ENCODE results near the gene NTM. TPM values are rescaled to one million over a fixed set of nuclear protein-coding genes. Genes with fewer than 3 reads are reported as not detected.

Gene NTM
- total and polyA plus RNA-seq, 2 of the 8 experiments (the other 6 are each of a cell fraction or from before 2014, with no cell fraction given), result 13.4 to 20.0 TPM

DNA sequence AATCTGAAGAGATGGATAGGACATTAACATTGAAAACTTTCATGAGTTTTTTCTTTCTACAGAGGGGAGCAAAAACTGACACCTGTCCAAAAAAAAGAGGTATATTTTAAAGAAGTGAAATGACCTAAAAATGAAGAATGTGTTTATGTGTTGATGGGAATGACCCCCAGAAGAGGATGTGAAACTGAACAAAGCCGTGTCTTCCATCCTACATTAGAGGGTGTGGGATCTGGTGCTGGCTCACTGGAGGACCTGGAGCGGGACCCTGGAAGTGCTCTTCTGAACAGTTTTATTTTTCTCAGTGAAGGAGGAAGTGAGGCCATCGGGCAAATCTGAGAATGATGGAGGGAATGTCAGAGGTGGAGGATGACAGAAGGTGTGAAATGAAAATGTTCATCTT lies 470.1 kb downstream of the NTM start (continued):
- TF ChIP-seq, protein P1, sequence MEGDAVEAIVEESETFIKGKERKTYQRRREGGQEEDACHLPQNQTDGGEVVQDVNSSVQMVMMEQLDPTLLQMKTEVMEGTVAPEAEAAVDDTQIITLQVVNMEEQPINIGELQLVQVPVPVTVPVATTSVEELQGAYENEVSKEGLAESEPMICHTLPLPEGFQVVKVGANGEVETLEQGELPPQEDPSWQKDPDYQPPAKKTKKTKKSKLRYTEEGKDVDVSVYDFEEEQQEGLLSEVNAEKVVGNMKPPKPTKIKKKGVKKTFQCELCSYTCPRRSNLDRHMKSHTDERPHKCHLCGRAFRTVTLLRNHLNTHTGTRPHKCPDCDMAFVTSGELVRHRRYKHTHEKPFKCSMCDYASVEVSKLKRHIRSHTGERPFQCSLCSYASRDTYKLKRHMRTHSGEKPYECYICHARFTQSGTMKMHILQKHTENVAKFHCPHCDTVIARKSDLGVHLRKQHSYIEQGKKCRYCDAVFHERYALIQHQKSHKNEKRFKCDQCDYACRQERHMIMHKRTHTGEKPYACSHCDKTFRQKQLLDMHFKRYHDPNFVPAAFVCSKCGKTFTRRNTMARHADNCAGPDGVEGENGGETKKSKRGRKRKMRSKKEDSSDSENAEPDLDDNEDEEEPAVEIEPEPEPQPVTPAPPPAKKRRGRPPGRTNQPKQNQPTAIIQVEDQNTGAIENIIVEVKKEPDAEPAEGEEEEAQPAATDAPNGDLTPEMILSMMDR (IDR thresholded peaks at IDR 0.05; ENCODE audit: control extremely low read depth in 1 of 3, insufficient read depth in 1 of 3, low read depth in 1 of 3, low read length in 3 of 3), result no peak
- TF ChIP-seq BCL11A (IDR thresholded peaks at IDR 0.05; ENCODE audit: low read depth in 2 of 2, low read length in 2 of 2) (no peak), JUN (IDR thresholded peaks at IDR 0.05; ENCODE audit: low read depth, low read length) (no peak), SAP30 (IDR thresholded peaks at IDR 0.05; ENCODE audit: insufficient read depth, insufficient replicate concordance, low read length) (no peak), MAFK (IDR thresholded peaks at IDR 0.05; ENCODE audit: low read depth, low read length) (no peak), EZH2 (IDR thresholded peaks at IDR 0.05; ENCODE audit: low read depth, low read length, severe bottlenecking) (no peak), TAF7 (optimal IDR thresholded peaks at IDR 0.05; ENCODE audit: borderline replicate concordance, low read depth, low read length) (no peak), SP4 (IDR thresholded peaks at IDR 0.05; ENCODE audit: low read length) (no peak)
